ENCODE measurements around the gene TRERF1.

Gene TRERF1

DNA sequence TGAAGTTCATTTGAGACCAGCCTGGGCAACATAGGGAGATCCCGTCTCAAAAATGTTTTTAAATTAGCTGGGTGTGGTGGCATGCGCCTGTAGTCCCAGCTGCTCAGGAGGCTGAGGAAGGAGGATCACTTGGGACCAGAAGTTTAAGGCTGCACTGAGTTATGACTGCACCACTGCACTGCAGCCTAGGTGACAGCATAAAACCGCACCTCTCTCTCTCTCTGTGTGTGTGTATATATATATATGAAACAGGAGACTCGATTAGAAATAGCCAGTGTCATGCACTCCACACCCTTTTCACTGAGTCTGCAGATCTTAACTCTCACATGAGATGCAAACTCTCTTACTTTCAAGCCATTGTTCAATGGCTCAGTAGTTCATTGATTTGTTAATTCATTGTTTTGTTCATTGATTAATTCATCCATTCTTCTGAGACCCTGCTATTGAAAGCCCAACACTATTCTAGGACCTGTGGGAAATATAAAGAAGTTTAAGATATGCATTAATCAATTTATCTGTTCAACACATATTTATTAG is 181.7 kb downstream of the TRERF1 start:
- no peak for DNase-seq

DNA sequence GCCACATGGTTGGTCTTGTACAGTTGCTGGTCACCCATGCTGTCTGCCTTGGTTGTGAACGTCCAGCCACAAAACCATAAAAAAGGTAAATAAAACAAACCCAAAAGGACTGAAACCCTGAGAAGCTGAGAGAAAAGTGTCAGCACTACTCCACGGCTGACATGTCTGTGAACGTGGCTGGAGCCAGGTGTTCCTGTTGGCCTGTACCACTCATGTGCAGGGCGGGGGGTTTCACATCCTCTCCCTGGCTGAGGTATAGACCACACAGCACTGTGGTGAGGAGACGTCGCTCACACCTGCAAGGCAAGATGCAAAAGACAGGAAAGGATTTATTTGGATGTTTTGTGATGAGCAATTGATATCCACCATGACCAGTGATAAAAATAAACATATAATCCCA is 182.2 kb downstream of the TRERF1 start:
- DNase-seq: no peak

DNA sequence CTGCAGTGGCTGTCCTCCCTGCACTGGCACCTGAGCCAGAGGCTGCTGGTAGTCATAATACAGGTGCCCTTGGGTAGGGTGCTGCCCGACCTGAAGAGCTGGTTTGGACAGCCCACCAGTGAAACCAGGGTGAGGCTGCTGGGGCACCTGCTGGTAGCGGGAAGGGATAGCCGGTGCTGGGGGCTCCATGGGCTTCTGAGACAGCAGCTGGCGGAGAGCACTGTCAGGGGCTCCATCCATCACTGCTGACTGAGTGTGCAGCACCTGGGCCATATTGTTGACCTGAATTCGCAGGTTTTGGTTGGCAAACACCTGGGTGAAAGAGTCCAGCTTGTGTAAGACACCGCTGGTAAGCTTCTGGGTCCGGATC is 182.9 kb downstream of the TRERF1 start:
- no peak for DNase-seq

DNA sequence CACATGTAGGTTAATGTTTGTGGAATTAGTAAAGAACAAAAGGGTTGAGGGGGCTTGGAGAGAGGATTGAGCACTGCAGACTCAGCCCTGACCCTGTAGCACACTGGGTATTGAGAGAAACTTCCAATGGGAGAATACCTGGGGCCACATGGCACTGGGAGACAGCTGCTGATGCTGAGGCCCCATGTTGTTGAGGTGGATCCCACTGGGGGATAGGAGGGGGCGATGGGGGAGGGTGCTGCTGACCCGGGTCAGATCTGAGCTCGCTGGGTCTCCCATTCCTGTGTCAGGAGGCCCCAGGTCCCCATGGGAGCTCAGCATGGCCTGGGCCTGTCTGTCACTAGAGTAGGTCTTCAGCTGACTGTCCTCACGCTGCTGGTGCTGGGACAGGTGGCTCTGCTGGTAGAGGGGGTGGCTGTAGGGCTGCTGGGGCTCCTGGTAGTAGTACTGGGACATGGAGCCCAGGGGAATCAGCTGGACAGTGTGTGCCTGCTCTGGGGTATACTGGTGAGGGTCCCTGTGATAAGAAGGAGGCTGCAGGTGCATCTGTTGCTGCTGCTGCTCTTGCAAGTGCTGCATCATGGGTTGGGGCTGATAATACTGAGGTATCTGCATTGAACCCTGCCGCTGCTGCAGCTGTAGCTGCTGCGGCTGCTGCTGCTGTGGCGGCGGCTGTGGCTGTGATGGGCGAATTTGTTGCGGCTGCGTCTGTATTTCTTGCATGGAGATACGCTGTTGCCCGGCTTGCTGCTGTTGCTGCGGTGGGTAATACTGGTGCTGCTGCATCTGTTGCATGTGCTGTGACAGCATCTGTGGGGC is 183.5 kb downstream of the TRERF1 start:
- DNase-seq: no peak

DNA sequence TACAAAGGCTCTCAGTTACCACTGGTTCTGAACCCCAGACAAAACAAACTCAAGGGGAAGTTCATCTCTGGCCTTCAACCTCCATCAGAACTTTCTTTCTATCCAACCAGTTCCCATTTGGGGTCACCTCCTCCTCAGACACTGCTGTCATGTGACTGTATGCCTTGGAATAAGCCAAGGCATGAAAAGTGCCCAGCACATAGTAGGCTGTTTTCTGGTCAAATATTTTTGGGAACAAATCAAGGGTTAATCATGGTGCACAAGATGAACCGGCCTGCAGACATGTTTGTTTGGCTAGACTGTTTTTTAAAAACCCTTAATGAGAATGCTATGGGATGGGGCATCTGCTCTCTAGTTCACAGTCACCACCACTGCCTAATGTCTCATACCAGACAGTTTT is 185.2 kb downstream of the TRERF1 start:
- no peak for DNase-seq

DNA sequence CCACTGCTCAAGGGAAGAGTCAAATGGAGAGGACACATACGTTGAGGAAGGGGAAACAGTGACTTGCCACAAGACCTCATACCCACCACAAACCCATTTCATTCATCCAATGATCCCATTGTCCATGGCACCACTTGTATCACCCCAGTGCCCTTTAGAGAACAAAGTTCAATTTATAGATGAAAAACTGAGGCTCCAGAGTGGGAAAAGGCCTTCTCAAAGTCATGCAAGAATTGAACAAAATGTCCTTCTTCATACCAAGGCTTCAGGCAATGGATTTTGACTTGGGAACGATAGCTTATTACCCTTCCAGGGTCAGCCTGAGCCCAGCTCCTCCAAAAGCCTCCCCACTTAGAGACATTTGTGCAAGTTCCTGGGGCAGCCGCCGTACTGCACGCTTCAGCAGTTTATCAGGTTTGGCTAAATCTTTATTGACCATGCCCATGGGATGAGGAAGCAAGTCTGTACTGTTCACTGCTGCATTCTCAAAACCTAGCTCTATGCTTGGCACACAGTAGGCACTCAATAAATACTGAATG is 186.8 kb downstream of the TRERF1 start:
- no peak for DNase-seq

DNA sequence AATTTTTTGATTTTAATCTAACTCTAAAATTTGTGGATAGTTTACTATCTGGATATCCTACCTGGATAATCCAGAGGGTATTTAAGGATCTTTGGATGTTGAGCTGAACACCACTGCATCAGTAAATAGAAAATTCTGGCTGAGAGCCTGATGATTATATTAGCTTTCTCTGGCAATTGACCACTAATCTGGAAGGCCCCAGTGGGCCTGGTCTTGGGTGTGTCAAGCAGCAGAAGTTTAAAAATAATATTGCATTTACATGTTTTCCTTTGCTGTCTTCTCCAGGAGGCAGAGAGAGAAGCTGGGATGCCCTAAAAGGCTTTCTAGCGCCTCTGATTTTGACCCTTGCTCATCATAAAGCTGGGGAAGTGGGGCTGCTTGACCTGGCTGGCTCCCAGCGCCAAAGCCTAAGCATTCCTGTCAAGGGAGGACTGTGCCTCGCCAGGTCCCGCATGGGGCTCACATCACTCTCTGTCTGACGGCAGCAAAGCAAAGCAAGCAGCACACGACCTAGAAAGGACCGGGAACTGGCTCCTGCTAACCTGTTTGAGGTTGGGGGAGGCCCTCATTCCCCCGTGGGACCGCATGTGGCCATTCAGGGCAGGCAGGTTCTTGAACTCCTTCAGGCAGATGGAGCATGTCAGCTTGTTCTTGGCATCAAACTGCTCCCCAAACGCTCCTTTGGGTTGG is 187.4 kb downstream of the TRERF1 start:
- DNase-seq: no peak

DNA sequence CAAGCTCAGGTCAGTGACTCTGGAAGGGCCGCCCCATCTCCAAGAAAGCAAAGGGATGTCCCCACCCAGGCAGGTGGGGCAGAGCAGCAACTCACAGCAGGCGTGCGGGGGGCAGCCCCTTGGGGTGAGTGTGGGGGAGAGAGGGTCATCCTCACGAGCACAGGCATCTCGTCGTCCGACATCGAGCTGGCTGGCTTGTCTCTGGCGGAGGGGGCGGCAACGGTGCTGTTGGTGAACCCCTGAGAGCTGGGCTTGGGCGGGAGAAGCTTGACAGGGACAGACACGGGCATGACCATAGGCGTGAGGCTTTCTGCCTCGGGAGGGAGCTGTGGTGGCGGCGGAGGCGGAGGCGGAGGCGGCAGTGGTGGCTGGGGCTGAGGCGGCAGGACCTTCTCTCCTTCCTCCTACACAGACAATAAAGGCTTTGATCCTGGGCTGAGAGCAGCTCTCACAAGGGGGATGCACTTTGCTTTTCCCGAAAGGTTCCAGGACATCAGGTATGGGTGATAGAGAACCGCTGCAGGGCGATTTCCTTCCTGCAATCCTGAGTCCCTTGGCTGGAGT is 188.5 kb downstream of the TRERF1 start:
- no peak for DNase-seq

DNA sequence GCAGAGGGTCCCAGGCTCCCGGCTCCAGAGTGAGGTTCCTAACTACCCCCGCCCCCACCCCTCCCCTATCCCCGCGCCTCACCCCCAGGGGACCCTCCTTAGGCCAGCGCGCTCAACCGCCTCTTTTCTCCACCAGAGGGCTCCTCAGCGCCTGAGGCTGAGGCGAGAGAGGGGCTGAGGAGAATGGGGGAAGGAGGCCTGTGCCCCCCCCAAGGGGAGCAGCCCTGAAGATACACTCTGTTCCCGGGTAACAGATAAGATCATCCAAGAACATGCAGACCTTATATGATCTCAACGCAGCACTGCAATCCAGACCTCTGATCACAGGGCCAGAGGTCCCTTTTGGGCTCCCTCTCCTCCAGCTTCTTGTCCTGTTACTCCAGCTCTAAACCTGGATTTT is 190.8 kb downstream of the TRERF1 start:
- no peak for DNase-seq

DNA sequence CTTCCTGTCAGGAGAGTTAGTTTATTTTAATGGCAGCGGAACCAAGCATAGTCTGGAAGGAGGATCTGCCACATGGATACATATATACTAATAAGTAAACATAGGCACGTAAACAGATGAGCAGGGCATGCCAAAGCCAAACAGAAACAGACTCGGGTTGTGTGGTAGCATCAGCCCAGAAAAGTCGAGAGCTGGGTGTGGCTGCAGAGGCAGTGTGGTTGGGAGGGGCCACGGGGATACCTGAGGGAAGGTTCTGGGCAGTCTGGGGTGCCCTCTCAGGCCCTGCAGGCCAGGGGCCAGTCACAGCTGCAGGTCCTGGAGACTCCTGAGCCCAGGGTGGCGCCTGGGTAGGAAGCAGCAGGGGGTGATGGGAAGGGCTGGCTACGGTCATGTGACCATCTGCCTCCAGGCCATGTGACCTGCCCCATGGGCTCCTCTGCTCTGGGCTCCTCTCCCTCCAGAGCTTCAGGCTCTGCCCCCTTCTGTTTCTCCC is 191.3 kb downstream of the TRERF1 start:
- DNase-seq: no peak

DNA sequence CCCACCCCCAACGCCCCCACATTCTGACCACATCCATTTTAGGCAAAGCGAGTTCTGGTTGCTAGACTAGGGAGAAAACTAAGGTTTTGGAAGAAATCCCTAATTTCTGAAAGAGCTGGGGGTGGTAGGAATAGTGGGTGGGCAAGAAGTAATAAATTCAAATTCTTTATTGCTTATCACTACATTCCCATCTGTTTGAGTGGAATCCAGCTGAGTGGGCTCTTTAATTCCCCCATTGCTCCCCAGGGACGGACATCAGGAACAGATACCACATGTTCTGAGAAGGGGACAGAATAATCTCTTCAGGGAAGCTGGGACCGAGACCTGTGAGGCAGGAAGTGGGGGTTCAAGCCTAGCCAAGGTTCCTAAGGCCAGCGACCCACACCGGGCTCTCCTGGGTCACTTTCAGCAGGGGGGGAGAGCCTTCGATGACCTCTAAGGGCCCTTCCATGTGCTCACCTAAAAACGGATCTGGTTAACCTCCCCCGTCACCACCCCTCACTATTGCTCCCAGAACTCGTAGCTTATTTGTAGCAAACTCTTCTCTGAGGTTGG is 191.8 kb downstream of the TRERF1 start:
- DNase-seq: no peak

DNA sequence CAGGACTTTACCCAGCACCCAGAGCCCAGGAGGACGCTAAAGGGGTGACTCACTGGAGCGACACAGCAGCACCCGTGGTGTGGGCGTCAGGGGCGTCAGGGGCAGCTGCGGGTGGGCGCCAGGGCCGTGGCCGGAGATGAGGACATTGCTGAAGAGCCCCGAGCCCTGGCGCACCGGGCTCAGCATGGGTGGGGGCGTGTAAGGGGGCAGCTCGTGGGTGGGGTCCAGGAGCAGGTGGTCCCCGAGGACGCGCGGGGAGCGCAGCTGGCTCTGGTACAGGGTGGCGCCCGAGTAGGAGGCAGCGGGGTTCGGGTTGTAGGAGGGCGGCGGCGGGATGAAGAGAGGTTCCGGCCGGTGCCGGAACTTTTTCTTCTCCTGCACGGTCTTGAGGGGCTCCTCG is 192.4 kb downstream of the TRERF1 start:
- DNase-seq: no peak

DNA sequence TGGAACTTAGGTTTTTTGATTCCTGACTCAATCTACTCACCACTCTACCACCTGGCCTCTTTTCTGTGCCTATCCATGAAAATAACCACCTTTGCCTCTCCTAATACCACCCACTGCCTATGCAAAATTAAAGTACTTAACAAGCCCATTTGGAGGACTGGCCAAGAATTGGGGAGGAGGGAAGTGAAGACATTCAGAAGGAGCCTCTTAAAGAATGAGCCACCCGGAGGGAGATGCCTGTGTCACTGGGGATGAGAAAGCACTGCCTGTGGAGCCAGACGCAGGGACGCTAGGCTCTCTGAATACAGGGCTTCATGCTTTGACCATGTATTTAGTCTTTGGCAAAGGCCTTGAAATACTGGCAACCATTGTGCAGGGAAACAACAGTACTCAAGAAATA is 194.1 kb downstream of the TRERF1 start:
- DNase-seq: no peak

DNA sequence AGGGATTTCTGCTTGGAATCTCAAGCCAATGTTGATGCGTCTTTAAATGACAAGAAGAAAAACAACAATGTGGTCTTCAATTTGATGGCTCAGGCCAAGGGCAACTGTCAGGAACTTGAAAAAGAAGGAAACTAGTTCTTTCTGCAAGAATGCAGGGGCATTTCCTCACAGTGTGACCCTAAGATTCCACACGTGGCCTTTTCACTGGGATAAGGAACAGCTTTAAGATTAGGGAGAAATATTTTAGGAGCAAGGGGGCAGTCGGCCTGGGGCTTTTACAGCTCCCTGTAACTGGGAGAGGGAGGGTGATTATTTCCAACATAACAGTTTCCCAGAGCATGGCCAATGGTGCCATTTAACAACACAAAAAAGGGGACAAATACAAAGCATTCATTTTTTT is 194.7 kb downstream of the TRERF1 start:
- DNase-seq: no peak

DNA sequence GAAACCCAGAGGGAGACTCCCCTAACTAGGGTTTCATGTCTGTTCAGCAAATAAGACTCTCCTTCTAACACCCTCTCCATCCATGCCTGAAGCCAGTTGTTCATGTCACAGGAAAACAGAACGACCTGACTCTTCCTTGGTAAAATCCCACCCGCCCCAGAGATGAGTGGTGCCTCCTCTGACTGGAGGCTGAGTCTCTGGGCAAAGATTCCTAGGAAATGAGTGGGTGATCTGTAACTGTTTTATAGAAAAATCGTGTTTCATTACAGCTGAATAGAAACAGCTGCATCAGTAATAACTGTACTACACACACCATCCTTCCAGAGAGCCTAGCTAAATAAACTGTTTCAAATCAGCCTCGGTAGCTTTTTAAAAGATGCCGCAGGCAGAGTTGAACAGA is 196.7 kb downstream of the TRERF1 start:
- no peak for DNase-seq

DNA sequence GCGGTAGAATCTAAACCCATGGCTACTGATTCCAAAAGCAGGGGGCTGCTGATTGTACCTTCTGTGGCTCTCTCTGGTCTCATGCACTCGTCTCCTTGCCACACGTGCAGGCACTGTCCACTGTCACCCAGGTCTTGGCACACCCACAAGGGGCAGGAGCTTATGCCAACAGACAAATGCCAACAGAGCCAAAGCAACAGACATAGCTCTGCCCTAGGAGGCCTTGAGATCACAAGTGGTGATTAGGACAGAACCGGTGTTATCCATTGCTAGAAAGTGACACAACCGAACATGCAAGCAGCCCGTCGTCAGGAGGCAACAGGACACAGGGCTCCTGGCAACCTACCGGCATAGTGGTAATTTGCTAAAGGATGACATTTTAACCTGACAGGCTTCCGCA is 197.2 kb downstream of the TRERF1 start:
- DNase-seq: no peak

DNA sequence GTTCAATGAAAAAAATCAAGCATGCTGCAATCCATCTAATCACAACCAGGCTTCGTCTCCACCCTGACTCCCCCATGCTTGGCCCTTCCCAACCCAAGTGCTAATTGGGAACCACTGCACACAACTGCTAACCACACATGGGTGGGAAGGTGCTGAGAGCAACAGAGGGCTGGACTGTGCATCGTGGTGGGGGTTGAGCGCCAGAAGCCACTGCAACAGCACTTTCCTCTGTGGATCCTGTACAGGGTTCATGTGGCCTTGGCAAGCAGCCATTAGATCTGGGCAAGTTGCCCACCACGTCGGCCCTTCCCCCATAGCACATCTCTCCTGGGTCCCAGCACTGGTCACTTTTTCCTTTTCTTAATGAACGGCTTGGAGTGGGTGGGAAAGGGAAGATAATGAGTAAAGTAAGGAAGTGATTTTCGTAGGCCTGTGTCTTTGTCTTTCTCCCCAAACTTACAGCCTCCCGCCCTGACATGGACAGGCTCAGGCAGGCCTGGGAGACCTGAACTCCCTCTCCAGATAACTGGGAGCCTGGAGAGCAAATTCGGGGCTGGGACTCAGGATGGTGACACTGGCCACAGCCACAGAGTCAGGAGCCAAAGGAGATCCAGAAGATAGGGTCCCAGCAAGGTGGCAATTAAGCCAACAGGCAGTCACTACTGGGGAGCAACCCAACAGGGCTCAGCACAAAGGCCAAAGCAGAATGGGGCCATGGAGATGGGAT is 199.7 kb downstream of the TRERF1 start:
- no peak for DNase-seq

DNA sequence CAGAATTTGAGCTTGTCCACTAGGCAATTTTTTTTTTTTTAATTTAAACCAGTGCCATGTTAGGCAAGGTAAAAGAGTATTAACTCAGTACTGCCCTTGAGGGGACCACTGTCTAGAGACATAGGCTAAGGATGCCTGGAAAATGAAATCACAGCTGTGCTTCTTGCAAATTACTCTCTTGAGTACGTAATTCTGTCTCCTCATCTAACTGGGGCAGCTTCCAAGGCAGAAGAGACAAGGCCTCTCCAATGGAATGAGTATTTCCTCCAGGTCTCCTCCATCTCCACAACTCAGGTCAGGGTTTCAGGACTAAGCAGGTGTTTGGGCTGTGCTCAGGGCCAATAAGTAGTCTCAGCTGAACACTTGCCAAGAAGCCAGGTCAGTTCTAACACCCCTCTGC is 200.2 kb downstream of the TRERF1 start:
- no peak for DNase-seq

DNA sequence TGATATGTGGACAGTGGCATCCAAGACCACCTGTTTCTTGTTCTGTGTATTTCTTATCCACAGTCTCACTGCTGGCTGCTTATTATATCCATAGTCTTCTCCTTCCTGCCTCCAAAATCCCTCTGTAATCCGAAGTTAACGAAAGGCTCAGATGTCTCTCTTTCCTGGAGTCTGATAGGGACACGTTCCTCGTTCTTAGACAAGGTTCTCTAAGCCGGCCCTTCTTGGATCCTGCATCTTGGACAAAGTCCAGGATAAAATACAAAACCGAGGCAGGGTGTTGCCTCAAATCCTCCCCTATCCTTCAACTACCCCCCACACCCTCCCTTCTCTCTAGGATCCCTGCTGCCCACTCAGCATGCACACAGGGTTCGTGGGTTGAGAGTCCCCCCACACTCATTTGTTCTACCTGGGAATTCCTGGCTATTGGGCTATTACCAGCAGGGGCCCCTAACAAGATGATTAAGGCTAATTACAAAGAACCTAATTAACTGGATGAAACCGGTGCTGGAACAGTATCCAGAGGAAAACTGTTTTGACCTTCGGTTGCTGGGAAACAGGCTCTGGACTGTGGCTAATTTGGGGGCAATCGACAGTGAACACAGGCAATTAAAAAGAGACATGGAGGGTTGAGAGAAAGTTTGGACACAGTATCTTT is 201.3 kb downstream of the TRERF1 start:
- DNase-seq: no peak

DNA sequence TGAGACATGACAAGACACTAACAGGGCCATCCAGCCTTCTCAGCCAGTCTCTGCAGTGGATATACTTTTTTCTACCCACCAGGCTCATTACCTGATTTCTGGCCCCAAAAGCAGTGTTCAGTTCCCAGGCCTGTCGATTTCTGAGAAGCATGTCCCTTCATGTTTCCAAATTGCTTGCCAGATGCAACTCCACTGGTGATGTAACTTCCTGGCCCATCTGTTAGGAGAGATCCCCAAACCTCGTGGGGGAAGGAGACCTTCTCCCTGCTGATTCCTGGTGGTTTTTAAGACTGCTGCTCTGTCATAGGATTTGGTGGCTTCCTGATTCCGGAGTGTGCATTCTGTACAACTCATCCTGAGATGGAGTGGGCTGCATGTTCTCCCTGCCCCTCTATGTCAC is 202.4 kb downstream of the TRERF1 start:
- no peak for DNase-seq

DNA sequence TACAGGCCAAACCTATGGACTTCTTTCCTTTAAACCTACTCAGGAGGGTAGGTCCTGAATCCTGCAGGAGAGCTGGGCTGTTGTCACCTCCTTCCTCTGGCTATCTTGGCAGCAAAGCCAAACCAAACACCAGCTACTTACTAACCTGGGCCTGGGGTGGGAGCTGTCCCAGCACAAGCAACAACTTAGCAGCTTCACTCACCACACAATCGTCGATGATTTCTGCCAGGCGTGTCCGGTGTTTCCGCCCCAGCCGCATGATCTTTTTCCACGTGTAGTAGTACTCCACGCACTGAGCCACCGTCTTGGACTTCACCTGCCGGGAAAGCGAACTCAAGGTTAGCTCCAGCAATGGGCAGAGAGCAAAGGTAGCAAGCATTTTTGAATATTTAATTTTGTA is 208.7 kb downstream of the TRERF1 start:
- DNase-seq: no peak

DNA sequence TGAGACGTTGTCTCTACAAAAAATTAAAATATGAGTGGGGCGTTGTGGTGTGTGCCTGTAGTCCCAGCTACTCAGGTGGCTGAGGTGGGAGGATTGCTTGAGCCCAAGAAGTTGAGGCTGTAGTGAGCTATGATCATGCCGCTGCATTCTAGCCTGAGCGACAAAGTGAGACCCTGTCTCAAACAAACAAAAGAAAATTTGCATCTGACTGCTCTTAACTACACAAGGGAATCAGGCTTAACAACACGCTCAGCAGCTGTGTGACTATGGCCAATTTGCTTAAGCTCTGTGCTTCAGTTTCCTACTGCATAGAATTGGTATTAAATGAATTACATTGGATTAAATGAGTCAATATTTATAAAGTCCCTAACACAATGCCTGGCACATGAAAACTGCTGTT is 209.8 kb downstream of the TRERF1 start:
- DNase-seq: no peak
